ENCODE data around the gene THBS1. TPM values are rescaled to one million over a fixed set of nuclear protein-coding genes. Genes with fewer than 3 reads are reported as not detected.

THBS1 gene
- total and polyA plus RNA-seq, 3 donors from 2014 or later, result 12.6 to 20.7 (median 13.9) TPM

- no peaks in the 10 kb centered on the region for H3K36me3 ChIP-seq (ENCODE audit: low read depth, missing control alignments)
- intact Hi-C loops (cut with DNase I; ENCODE audit: low total_unique reads), result no loop called here
- 67 to 72% methylated on average over 8 to 9 of the region's 9 CpGs for WGBS, 2 donors
- no peaks in the 10 kb centered on the region for H3K27me3 ChIP-seq
- H3K27ac ChIP-seq, result no peak overlapping the region
- no peak overlapping the region for H3K4me3 ChIP-seq
- no peak for TF ChIP-seq POLR2A (IDR thresholded peaks at IDR 0.05)
- TF ChIP-seq, protein P1, sequence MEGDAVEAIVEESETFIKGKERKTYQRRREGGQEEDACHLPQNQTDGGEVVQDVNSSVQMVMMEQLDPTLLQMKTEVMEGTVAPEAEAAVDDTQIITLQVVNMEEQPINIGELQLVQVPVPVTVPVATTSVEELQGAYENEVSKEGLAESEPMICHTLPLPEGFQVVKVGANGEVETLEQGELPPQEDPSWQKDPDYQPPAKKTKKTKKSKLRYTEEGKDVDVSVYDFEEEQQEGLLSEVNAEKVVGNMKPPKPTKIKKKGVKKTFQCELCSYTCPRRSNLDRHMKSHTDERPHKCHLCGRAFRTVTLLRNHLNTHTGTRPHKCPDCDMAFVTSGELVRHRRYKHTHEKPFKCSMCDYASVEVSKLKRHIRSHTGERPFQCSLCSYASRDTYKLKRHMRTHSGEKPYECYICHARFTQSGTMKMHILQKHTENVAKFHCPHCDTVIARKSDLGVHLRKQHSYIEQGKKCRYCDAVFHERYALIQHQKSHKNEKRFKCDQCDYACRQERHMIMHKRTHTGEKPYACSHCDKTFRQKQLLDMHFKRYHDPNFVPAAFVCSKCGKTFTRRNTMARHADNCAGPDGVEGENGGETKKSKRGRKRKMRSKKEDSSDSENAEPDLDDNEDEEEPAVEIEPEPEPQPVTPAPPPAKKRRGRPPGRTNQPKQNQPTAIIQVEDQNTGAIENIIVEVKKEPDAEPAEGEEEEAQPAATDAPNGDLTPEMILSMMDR (IDR thresholded peaks at IDR 0.05), result no peak
- no peaks in the 10 kb centered on the region for H3K9me3 ChIP-seq
- no peak for DNase-seq
- peaks cover 4% of the 10 kb centered on the region for H3K4me1 ChIP-seq
Observed at GRCh38 chr15:39628546-39629257, 47.8 kb downstream of the THBS1 start.

GRCh38 chr15:39629371-39629770 is 48.5 kb downstream of the THBS1 start:
- TF ChIP-seq, protein P1 (IDR thresholded peaks at IDR 0.05), result no peak
- TF ChIP-seq POLR2A (IDR thresholded peaks at IDR 0.05), result no peak
- Histone ChIP-seq H3K27ac (no peak overlapping the region), H3K4me1 (peaks cover 4% of the 10 kb centered on the region), H3K36me3 (ENCODE audit: low read depth, missing control alignments) (no peaks in the 10 kb centered on the region), H3K4me3 (no peak overlapping the region), H3K9me3 (no peaks in the 10 kb centered on the region), H3K27me3 (no peaks in the 10 kb centered on the region)
- intact Hi-C loops (cut with DNase I; ENCODE audit: low total_unique reads), result no loop called here
- WGBS, 2 donors, result 80 to 85% methylated on average over 5 of the region's 5 CpGs
- DNase-seq, result no peak

DNA sequence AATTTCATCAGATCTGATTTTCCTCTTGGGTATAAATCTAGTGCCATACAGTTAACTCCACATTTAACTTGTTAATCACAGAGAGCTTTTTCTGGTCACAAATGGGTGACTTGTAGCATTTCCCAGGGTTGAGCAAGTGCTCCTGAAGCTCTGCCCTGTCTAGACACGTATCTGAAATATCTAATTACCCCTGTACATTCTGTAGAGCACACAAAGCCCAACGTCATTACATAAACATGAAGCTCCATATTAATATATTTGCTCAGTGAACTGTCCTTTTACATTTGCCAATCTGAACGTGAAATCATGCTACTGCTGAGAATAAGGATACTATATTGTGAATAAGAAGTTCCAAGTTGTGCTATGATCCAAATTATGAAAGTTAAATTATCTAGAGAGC is 49.0 kb downstream of the THBS1 start:
- WGBS, 2 donors, result 86 to 88% methylated on average over 3 of the region's 3 CpGs
- H3K4me1 ChIP-seq, result peaks cover 4% of the 10 kb centered on the region
- TF ChIP-seq, protein P1 (IDR thresholded peaks at IDR 0.05), result no peak
- no peak for TF ChIP-seq POLR2A (IDR thresholded peaks at IDR 0.05)
- no peak overlapping the region for H3K27ac ChIP-seq
- H3K9me3 ChIP-seq, result no peaks in the 10 kb centered on the region
- no peak for DNase-seq
- no peak overlapping the region for H3K4me3 ChIP-seq
- no peaks in the 10 kb centered on the region for H3K36me3 ChIP-seq (ENCODE audit: low read depth, missing control alignments)
- no peaks in the 10 kb centered on the region for H3K27me3 ChIP-seq
- intact Hi-C loops (cut with DNase I; ENCODE audit: low total_unique reads), result no loop called here

DNA sequence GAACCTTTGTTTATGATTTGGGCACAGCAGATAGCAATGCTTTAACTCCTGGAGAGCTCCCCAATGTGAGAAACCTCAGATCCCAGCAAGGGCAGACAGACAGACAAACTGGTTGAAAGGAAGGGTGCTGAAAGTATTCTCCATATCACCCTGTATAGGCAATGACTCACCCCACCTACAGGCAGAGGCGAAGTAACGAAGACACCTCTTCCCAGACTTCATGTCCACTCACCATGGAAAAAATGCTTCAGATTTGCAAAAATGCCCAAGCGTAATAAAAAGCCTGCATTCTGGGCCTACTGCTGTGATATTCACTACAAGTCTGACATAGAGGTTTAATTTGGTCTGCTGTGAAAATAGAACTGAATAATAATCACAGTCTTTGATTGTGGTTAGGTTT is 50.5 kb downstream of the THBS1 start:
- Histone ChIP-seq H3K4me3 (no peak overlapping the region), H3K9me3 (no peaks in the 10 kb centered on the region), H3K27ac (no peak overlapping the region), H3K27me3 (no peaks in the 10 kb centered on the region), H3K4me1 (peaks cover 4% of the 10 kb centered on the region), H3K36me3 (ENCODE audit: low read depth, missing control alignments) (no peaks in the 10 kb centered on the region)
- 94 to 99% methylated on average over 3 of the region's 3 CpGs for WGBS, 2 donors
- intact Hi-C loops (cut with DNase I; ENCODE audit: low total_unique reads), result no loop called here
- DNase-seq, result no peak
- TF ChIP-seq POLR2A (IDR thresholded peaks at IDR 0.05), result no peak
- TF ChIP-seq, protein P1 (IDR thresholded peaks at IDR 0.05), result no peak

DNA sequence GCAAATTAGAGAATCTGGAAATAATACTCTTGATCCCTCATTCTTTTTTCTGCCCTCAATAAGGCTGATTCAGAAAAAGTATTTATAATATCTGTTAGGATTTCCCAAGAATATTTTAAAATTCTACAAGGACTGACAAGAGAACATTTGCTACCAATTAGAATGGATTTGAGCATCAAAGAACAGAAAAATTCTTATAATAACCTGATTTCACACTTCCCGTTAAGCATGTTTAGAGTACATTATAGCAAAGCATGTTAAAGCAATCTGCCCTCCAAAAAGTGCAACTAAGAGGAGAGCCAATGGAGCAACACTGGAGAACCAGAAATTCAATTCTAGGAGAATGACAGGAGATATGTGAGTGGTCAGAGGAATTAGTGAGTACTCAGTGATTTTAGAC is 57.2 kb downstream of the THBS1 start:
- TF ChIP-seq, protein P1 (IDR thresholded peaks at IDR 0.05), result no peak
- TF ChIP-seq POLR2A (IDR thresholded peaks at IDR 0.05), result no peak
- H3K36me3 ChIP-seq (ENCODE audit: low read depth, missing control alignments), result no peaks in the 10 kb centered on the region

More for the DNA sequence above, 57.2 kb downstream of the THBS1 start:
- no peaks in the 10 kb centered on the region for H3K4me1 ChIP-seq
- H3K9me3 ChIP-seq, result no peaks in the 10 kb centered on the region
- H3K27ac ChIP-seq, result no peak overlapping the region
- DNase-seq, result no peak
- no peaks in the 10 kb centered on the region for H3K27me3 ChIP-seq
- no peak overlapping the region for H3K4me3 ChIP-seq
- intact Hi-C loops (cut with DNase I; ENCODE audit: low total_unique reads), result no loop called here
- 95% methylated on average over 1 of the region's 1 CpG for WGBS, 2 donors
